ENCODE results near the gene DCAF11.
A peak's percentile ranks its signal among the peaks of the same experiment; 100 is the strongest.

DCAF11 gene

DNA sequence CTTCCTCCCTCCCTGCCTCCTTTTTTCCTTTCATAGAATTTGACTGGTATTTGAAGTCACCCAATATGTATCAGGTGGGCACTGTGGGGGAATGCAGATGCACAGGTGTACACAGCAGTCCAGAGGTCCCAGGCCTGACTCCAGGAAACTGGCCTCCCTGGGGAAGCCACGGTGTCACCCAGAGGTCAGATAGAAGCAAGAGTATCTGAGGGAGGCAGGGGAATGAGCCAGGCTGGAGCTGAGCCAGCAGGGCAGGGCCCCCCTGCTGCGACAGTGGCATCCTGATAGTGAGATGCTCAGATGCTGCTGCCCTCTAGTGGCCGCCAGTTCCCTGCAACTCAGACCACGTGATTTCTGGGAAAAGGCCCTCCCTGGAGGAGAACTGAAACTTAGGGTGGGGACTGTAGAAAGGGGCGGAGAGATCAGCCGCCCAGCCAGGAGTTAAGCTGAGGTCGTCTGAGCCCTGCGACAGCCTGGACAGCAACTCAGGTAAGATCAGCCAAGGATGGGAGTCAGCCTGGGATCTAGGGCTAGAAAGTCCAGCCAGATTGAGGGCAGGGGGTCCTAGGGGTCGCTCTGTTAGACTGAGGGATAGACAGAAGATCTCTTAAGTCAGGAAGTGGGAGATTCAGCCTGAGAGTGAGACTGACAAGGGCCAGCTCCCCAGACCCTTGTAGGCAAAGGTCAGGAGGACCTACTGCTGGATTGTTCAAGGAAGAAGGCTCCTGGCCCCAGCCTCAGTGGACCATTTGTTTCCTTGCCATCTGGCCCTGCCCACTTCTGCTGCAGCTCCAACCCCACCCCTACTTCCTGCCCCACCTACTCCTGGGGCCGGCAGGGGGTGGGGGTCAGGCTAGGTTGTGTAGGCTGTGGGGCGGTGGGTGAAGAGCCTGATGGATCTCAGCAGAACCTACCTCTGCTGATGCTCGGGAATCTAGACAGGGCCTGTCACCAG is 46.5 kb downstream of the DCAF11 start, which contains the start of gene IRF9:
IRF9 (plus strand) TSS at position 416 of the 955 bp plus-strand sequence. CDS start 880 bp downstream, outside the sequence.
- peak; percentile 96 to 100 (median 97) for DNase-seq (ENCODE audit: low read depth in 3 of 3)

DNA sequence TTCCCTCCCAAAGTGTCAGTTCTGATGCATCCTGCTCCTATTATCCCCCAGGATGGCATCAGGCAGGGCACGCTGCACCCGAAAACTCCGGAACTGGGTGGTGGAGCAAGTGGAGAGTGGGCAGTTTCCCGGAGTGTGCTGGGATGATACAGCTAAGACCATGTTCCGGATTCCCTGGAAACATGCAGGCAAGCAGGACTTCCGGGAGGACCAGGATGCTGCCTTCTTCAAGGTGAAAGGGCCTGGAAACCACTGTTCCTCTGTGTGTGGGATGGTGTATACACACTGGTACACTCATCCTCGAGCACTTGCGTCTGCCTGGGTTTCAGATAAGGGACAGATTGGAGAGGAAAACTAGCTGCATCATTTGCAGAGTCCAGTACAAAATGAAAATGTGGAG is 47.5 kb downstream of the DCAF11 start:
- peak in 1 of 3 donors; percentile 18 for DNase-seq (ENCODE audit: low read depth in 3 of 3)

DNA sequence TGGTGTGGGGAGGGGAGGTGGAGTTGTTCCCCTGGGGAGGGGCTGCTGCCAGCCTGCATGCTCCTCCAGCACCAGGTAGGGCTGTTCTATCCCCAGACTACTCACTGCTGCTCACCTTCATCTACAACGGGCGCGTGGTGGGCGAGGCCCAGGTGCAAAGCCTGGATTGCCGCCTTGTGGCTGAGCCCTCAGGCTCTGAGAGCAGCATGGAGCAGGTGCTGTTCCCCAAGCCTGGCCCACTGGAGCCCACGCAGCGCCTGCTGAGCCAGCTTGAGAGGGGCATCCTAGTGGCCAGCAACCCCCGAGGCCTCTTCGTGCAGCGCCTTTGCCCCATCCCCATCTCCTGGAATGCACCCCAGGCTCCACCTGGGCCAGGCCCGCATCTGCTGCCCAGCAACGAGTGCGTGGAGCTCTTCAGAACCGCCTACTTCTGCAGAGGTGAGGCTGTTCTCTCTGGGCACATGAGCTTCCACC is 50.0 kb downstream of the DCAF11 start:
- no peak for DNase-seq (ENCODE audit: low read depth in 3 of 3)

DNA sequence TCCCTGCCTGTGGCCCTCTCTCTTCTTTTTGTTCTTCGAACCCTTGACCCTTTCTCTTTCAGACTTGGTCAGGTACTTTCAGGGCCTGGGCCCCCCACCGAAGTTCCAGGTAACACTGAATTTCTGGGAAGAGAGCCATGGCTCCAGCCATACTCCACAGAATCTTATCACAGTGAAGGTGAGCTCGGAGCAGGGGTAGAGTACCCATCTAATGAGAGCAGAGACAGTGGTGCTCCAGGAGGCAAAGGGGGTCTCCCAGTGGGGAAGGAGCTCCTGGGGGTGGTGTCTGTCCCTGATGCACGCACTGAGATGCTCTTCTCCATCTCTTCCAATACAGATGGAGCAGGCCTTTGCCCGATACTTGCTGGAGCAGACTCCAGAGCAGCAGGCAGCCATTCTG is 51.2 kb downstream of the DCAF11 start:
- no peak for DNase-seq (ENCODE audit: low read depth in 3 of 3)

DNA sequence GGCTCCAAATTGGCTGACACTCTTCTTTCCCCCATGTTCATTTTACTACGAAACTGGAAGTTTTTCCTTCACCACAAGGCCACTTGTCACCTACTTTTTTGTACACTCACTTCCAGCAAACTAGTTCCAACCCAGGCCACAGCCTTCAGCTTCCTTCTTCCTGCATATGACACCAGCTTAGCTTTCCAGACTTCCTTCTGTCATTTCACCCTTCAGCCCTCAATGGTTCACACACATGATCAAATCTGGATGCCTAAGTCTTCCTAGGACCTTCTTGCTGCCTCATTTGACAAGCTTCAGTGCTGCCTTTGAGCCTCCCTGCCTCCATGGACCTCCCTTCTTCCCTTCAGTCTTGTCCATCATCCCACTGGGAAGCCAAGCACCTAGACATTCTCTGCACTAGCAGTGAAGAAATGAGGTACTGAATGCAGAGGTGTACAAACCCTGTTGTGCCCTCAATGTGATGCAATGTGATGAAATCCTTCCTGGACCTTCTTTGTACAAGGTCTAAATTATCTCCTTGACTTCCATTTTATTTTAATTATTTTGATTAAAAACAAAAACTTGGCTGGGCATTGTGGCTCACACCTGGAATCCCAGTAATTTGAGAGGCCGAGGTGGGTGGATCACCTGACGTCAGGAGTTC is 53.0 kb downstream of the DCAF11 start:
- no peak for DNase-seq (ENCODE audit: low read depth in 3 of 3)

DNA sequence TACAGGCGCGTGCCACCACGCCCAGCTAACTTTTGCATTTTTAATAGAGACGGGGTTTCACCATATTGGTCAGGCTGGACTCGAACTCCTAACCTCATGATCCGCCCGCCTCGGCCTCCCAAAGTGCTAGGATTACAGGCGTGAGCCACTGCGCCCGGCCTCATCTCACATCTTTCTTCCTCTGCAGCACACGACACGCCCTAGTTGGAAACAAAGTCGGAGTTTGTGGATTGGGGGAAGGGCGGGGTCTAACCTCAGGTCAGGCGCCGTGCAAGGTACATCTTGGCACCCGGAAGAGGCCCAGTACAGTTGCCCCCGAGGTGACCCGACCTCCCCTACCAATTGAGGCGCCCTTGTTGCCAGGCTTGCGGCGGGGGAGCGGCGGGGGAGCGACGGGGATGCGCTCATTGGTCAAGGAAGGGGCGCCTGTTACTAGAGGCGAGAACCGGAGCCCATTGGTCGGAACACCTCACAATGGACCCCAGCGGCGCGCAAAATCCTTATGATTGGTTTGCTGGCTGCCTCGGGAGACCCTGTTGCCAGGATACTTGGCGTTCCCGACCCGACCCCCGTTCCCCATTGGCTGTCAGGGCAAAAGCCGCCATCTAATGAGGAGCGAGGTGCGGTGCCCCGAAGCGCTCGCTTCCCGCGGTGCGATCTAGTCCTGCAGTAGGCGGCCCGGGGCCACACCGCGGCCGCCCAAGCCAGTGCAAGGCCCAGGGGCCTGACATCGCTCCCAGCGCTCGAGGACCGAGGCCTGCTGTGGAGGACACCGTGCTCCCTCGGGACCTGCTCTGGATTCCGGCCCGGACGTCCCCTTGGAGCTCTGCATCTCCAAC is 57.1 kb downstream of the DCAF11 start, which contains the start of gene REC8:
REC8 (plus strand) TSS at position 659 of the 839 bp plus-strand sequence. CDS start 473 bp downstream, outside the sequence.
- peak; percentile 42 to 62 (median 46) for DNase-seq (ENCODE audit: low read depth in 3 of 3)

DNA sequence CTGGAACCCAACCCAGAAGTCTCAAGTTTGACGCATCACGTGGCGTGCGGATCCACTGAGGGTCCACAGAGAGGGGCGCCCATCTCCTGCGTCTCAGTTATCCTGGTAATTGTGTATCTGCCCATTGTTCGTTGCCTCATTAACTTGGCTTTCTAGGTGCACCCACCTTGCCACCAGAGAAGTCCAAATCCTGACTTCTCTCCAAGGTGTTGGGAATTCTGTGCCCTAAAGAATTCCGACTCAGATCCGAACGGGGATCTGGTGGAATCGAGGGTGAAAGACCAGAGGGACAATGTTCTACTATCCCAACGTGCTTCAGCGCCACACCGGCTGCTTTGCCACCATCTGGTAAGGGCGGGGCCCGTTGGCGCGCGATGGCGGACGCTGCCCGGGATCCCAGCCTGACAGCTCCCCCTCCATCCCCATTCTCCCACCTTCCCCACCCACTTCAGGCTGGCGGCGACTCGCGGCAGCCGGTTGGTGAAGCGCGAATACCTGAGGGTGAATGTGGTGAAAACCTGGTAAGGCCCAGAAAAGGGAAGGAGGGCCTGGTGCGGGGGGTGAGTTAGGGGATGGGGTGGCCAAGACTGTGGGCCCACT is 57.8 kb downstream of the DCAF11 start:
- no peak for DNase-seq (ENCODE audit: low read depth in 3 of 3)

DNA sequence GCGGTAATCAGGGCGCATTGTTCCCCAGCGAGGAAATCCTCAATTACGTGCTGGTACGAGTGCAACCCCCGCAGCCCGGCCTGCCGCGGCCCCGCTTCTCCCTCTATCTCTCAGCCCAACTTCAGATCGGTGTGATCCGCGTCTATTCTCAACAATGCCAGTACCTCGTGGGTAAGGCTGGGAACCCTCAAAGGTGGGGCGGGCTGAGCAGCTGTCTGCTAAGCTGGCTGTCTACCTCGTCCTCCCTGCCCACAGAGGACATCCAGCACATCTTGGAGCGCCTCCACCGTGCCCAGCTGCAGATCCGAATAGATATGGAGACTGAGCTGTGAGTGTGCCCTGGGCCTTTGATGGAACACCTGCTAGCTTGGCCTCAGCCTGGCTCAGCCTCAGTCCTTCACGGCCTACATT is 58.3 kb downstream of the DCAF11 start:
- DNase-seq (ENCODE audit: low read depth in 3 of 3), result no peak
